ENCODE results near the gene PBX4. TPM values are rescaled to one million over a fixed set of nuclear protein-coding genes. Genes with fewer than 3 reads are reported as not detected.

The PBX4 gene
- total RNA-seq, 1 experiment from 2014 or later, result 11.6 TPM

DNA sequence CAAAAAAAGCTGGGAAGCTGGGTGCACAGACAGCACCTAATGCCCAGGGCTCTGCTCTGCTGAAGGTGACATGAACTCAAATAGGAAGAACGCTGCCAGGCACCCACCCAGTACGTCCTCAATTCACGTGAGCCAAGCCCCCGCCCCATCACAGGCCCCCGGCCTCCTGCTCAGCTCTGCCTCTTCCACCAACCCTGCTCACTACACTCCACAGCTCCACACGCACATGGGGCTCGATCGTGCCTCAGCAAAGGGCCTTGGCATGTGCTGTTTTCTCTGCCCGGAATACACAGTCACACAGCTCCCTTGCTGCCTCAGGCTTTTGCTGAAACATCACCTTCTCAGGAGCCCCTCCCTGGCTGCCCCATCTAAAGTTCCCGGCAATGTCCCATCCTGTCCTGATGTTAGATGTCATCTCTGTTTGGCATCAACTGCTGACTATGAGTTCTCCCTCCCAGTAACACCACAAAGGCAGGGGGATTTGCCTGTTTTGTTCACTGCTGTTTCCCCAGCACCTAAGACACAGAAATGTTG is 42.7 kb upstream of the PBX4 start:
- no TSS peak for BruUV-seq (replicated peaks)
- H4K20me1 ChIP-seq (ENCODE audit: insufficient read depth), result no peaks in the 10 kb centered on the region
- TF ChIP-seq, protein P1, sequence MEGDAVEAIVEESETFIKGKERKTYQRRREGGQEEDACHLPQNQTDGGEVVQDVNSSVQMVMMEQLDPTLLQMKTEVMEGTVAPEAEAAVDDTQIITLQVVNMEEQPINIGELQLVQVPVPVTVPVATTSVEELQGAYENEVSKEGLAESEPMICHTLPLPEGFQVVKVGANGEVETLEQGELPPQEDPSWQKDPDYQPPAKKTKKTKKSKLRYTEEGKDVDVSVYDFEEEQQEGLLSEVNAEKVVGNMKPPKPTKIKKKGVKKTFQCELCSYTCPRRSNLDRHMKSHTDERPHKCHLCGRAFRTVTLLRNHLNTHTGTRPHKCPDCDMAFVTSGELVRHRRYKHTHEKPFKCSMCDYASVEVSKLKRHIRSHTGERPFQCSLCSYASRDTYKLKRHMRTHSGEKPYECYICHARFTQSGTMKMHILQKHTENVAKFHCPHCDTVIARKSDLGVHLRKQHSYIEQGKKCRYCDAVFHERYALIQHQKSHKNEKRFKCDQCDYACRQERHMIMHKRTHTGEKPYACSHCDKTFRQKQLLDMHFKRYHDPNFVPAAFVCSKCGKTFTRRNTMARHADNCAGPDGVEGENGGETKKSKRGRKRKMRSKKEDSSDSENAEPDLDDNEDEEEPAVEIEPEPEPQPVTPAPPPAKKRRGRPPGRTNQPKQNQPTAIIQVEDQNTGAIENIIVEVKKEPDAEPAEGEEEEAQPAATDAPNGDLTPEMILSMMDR (IDR thresholded peaks at IDR 0.05 in 2 of 3, conservative IDR thresholded peaks at IDR 0.05 in 1 of 3; ENCODE audit: borderline replicate concordance in 1 of 3, insufficient read depth in 1 of 3, low read depth in 2 of 3, low read length in 2 of 3), result no peak
- TF ChIP-seq ZFX (IDR thresholded peaks at IDR 0.05) (no peak), YY1 (IDR thresholded peaks at IDR 0.05; ENCODE audit: extremely low read depth, insufficient replicate concordance, low read depth, low read length) (no peak), TCF7L2 (IDR thresholded peaks at IDR 0.05; ENCODE audit: borderline replicate concordance, extremely low read depth, insufficient read depth, insufficient read length) (no peak)
- TF ChIP-seq, protein P2, sequence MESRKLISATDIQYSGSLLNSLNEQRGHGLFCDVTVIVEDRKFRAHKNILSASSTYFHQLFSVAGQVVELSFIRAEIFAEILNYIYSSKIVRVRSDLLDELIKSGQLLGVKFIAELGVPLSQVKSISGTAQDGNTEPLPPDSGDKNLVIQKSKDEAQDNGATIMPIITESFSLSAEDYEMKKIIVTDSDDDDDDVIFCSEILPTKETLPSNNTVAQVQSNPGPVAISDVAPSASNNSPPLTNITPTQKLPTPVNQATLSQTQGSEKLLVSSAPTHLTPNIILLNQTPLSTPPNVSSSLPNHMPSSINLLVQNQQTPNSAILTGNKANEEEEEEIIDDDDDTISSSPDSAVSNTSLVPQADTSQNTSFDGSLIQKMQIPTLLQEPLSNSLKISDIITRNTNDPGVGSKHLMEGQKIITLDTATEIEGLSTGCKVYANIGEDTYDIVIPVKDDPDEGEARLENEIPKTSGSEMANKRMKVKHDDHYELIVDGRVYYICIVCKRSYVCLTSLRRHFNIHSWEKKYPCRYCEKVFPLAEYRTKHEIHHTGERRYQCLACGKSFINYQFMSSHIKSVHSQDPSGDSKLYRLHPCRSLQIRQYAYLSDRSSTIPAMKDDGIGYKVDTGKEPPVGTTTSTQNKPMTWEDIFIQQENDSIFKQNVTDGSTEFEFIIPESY (IDR thresholded peaks at IDR 0.05; ENCODE audit: extremely low read depth, insufficient replicate concordance, low read length), result no peak
- no peak overlapping the region for H3K27ac ChIP-seq (ENCODE audit: low read depth, low read length)
- peaks cover 8 to 33% of the 10 kb centered on the region in 2 experiments; a peak in 3 of 4 replicates for H3K4me1 ChIP-seq (ENCODE audit: control insufficient read depth in 1 of 2, insufficient read depth in 2 of 2, low read length in 2 of 2)
- intact Hi-C loops (cut with micrococcal nuclease), result no loop called here
- CTCF ChIA-PET, result no interaction called here
- no peaks in the 10 kb centered on the region for H3K9me3 ChIP-seq (ENCODE audit: control insufficient read depth in 1 of 2, insufficient read depth in 1 of 2, low read depth in 1 of 2, low read length in 2 of 2)
- no peaks in the 10 kb centered on the region for H3K27me3 ChIP-seq (ENCODE audit: insufficient read depth, low read length)
- POLR2A ChIA-PET, result no interaction called here
- no peak overlapping the region for H3K9ac ChIP-seq (ENCODE audit: low read length)
- H3K4me3 ChIP-seq (replicated peaks in 1 of 2; ENCODE audit: low read depth in 1 of 2, low read length in 2 of 2), result no peak overlapping the region
- H3K4me2 ChIP-seq (ENCODE audit: low read length), result peak overlapping the region; percentile 91
- H3K79me2 ChIP-seq (ENCODE audit: insufficient read depth, low read length), result peaks cover 41% of the 10 kb centered on the region
- H3K36me3 ChIP-seq (ENCODE audit: control insufficient read depth in 1 of 2, insufficient read depth in 2 of 2, low read length in 2 of 2), result peaks cover 26 to 39% of the 10 kb centered on the region in 2 experiments
- RAD21 ChIA-PET (ENCODE audit: low non-redundant PET in 1 of 2, low total read pairs in 2 of 2, uncharacterized antibody in 2 of 2, unreplicated experiment in 2 of 2), result no interaction called here
- H2AFZ ChIP-seq (ENCODE audit: low read depth, low read length, poor library complexity, severe bottlenecking), result no peak overlapping the region
- ATAC-seq (no peak), DNase-seq (ENCODE audit: low read depth, low spot score) (no peak)
- H3K9me2 ChIP-seq (ENCODE audit: insufficient read depth), result no peaks in the 10 kb centered on the region
